8988T (cell line): Measurements from ENCODE around the gene ABL2.

Experiments
- DNase-seq: peaks from one replicate; pipeline ENCODE4 v3.0.0; 2011

The ABL2 gene

DNA sequence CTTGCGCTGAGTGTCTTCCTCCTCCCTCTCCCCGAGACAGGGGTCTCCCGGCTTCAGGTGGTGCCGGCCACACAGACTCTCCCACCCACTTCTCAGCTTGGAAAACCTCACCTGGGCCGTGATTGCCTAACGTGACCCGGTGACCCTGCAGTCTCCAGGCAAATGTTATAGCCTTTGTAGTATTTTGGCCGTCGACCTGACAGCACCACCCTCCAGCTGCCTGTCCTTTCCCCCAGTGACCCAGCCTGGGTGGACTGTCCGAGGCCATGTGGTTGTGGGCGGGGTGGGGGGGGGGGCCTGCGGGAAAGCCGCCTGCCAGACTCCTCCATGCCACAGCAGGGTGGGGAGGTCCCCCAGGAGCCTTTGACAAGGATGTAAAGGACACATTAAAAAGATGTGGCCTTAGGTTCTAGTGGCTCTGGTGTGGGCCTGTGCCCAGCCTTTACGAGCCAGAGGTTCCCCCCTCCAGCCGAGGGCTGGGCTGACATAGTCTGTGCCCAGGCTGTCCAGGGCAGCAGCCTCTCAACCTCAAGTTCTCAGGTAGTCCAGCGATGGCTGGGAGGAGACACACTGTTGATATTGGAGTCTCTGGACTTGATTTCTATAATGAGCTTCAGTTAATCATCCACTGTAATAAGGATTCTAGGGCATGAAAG lies 139.5 kb downstream of the ABL2 start:
- DNase-seq = no peak

DNA sequence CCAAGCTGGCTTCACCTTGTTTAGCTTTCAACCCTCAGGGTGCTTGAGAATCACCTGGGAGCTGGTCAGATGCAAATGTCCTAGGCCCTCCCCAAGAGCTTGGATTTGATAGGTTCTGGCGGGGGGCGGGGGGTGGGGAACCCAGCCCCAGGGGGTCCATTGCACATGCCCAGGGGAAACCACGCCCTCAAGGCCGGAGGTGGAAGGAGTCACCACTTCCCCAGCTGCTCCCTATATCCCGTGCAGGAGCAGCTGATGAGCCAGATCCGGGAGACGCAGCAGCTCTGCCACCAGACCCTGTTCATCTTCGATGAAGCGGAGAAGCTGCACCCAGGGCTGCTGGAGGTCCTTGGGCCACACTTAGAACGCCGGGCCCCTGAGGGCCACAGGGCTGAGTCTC lies 141.8 kb downstream of the ABL2 start:
- peak; percentile 56 for DNase-seq

DNA sequence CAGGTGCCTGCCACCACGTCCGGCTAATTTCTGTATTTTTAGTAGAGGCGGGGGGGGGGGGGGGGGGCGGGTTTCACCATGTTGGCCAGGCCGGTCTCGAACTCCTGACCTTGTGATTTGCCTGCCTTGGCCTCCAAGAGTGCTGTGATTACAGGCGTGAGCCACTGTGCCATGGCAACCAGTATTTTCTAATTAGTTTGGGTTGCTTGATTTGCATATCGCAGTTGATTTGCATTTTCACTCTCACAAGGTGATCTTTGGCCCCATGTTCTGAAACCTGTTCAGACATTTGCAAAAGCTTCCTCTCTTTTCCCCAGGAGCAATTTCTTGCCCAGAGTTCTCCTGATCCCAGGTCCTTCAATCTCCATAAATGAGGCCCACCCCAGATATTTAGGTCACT lies 145.9 kb downstream of the ABL2 start:
- DNase-seq = no peak

DNA sequence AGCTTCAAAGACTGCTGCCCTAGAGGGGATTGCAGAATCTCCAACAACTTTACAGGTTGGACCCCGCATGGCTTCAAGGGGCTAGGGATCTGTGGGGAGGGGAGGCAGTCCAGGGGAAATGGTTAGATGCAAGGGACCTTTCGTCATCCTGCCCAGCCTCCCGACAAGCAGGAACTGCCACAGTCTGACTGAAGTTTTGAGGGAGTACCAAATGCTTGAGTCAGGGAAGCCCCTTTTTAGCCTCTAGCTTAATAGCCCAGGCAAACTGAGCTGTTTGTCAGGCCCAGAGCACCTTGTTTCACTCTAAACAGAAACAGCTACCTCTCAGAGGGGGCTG lies 146.5 kb downstream of the ABL2 start:
- no peak for DNase-seq

- no peak for DNase-seq
These were observed 147.0 kb downstream of the ABL2 start for GRCh38 chr1:179082333-179082998.

- peak; percentile 94 for DNase-seq
These were observed 147.7 kb downstream of the ABL2 start, which contains the start of gene TOR3A for GRCh38 chr1:179081687-179082332. TOR3A (plus strand) TSS chr1:179082070; CDS start chr1:179082129, 59 bp downstream.

DNA sequence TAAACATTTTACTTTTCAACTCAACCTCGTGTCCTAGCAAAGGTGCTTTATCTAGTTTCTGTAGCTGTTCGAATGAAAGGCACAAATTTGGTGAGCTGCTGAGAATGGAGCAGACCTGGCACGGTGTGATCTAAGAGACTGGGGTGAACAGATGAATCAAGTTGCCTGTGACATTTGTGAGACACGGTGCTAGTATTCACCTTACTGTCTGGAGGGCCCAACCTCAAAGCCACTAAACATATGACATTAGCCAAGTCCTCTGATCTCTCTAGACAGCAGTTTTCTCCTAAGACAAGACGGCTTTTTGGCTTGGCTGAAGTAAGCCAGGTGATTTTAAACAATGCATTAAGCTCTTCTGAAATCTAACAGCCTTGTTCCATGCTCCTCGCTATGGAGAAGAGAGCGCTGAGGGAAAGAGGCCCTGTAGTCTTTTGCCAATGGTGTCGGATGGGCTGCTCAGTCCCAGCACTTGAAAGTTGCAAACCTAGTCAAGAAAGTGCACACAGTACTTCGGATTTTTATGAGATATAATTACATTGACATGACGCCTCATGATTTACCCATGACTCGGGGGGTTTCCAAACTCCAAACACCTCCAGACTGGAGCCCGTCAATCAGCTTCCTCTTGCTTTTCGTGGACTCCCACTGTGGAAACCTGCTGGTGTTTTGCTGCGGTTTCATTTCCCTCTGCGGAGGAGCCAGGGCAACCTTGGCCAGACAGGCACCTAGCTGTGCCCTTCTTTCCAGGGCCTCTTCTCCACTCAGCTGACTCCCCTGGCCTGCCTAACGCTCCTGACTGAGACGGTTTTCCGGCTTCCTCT lies 148.4 kb downstream of the ABL2 start:
- no peak for DNase-seq

DNA sequence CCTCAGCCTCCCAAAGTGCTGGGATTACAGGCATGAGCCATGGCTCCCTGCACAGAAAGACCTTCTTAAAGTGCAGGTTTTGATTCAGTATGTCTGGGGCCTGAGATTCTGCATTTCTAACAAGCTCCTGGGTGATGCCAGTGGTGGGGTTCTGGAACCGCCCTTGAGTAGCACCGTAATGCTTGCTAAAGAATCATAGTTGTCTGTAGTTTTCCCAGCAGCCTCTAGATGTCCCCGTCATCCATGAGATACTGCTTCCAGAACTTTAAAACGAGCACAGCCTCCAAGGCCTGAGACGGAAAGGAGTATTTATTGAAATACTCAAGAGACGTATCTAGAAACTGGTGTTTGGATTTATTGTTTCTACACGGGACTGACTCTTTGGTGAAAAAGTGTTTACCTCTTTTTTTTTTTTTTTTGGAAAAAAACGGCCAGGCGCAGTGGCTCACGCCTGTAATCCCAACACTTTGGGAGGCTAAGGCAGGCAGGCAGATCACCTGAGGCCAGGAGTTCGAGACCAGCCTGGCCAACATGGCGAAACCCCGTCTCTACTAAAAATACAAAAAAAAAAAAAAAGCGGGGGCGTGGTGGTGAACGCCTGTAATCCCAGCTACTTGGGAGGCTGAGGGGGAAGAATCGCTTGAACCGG lies 150.2 kb downstream of the ABL2 start:
- no peak for DNase-seq

DNA sequence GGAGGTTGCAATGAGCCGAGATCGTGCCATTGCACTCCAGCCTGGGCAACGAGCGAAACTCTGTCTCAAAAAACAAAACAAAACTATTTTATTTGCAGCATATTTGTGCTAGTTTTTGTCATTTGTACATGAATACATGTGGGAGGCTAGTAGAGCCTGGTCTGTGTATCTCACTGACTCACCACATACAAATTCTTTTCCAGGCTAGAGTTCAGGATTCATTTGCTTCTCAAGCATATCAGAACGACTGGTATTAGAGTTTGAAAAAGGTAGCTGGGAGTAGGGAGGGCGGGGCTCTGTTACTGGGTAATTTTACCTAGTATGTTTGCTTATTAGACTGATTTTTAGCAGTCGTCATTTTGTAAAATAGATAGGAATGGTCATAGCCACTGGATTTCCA lies 152.1 kb downstream of the ABL2 start:
- DNase-seq = no peak

GRCh38 chr1:179066471-179066870 lies 163.0 kb downstream of the ABL2 start:
- DNase-seq = no peak

GRCh38 chr1:179061360-179062282 lies 167.9 kb downstream of the ABL2 start:
- no peak for DNase-seq

- no peak for DNase-seq
These were observed 170.7 kb downstream of the ABL2 start for GRCh38 chr1:179058487-179059483.

DNA sequence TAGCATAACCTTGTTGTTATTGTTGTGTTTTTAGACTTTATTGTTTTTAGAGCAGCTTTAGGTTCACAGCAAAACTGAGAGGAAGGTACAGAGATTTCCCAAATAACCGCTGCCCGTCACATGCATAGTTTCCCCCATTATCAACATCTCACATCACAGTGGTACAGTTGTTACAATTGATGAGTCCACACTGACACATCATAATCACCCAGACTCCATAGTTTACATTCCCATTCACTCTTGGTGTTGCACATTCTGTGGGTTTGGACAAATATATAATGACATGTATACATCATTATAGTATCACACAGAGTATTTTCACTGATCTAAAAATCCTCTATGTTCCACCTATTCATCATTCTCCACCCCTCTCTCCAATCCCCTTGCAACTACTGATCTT lies 173.5 kb downstream of the ABL2 start:
- DNase-seq = no peak

- DNase-seq = no peak
These were observed 176.0 kb downstream of the ABL2 start for GRCh38 chr1:179053486-179053885.

GRCh38 chr1:179052776-179053175 lies 176.7 kb downstream of the ABL2 start:
- no peak for DNase-seq
